Naive thymus-derived CD8-positive, alpha-beta T cell (primary cell): ENCODE data around the gene NEDD4L. TPM values are rescaled to one million over a fixed set of nuclear protein-coding genes. Genes with fewer than 3 reads are reported as not detected.
A peak's percentile ranks its signal among the peaks of the same experiment; 100 is the strongest.

Experiments used
- ATAC-seq, 2 donors: fragments of 150-1000 bp; cut with Tn5 transposase in 1 of 2; sonication (Bioruptor Pico), chemical (Tn5 transposase) in 1 of 2; 1 replicate in 1 of 2; 2 replicates in 1 of 2; pipeline ENCODE4 v1.10.0; 2021; ENCODE audit warnings: mild to moderate bottlenecking in 2 of 2, moderate library complexity in 2 of 2
- POLR2A ChIA-PET: fragments of 350-600 bp; sonication (Branson Sonifier 250); formaldehyde crosslinking; loops from one replicate; lab custom pipeline; 2021; ENCODE audit warnings: antibody characterized with exemption; lab: Charles Lee
- DNase-seq, 10 donors: peaks; one replicate each; pipeline versions ENCODE4 v3.0.0 to v3.0.0-alpha.2; 2020 to 2022
- H3K27ac Mint-ChIP-seq, 10 donors: one replicate each; pipeline ENCODE4 v1.8.0; 2020 to 2022; ENCODE audit warnings: mild to moderate bottlenecking in 10 of 10, mixed read lengths in 10 of 10, moderate library complexity in 4 of 10, inconsistent platforms in 1 of 10
- H3K27me3 Mint-ChIP-seq, 5 donors: one replicate each; pipeline ENCODE4 v1.8.0; 2021 to 2022; ENCODE audit warnings: mixed read lengths in 5 of 5
- H3K36me3 Mint-ChIP-seq, 3 donors: one replicate each; pipeline ENCODE4 v1.8.0; 2020 to 2022; ENCODE audit warnings: mixed read lengths in 3 of 3, mild to moderate bottlenecking in 2 of 3, inconsistent platforms in 1 of 3
- H3K4me1 Mint-ChIP-seq, 4 donors: one replicate each; pipeline ENCODE4 v1.8.0; 2021 to 2022; ENCODE audit warnings: mixed read lengths in 4 of 4
- H3K4me3 Mint-ChIP-seq, 10 donors: one replicate each; pipeline ENCODE4 v1.8.0; 2020 to 2022; ENCODE audit warnings: mild to moderate bottlenecking in 10 of 10, mixed read lengths in 10 of 10, moderate library complexity in 6 of 10, inconsistent platforms in 1 of 10
- H3K9me3 Mint-ChIP-seq, 9 donors: one replicate each; pipeline ENCODE4 v1.8.0; 2020 to 2022; ENCODE audit warnings: mixed read lengths in 9 of 9, mild to moderate bottlenecking in 3 of 9, inconsistent platforms in 1 of 9, moderate library complexity in 1 of 9
- polyA plus RNA-seq, 3 donors: library from polyadenylated mRNA; unstranded; fragments of 300-500 nt; fragmentation: Illumina TruSeq; gene quantifications; one replicate each; pipeline ENCODE4 v1.2.3, GENCODE V29; 2021
- total RNA-seq, 8 experiments: library from RNA in 2 of 8; stranded (reverse) in 2 of 8; gene quantifications; one replicate each; pipeline ENCODE4 v1.2.3 and lab custom pipeline; 2021 to 2026

The NEDD4L gene
- total and polyA plus RNA-seq, 5 experiments from 2014 or later = 1.5 to 6.5 (median 3.5) TPM

GRCh38 chr18:58015065-58015780 lies 28.8 kb upstream of the NEDD4L start:
- peaks cover 0 to 4% (median 0%) of the 10 kb centered on the region in 4 donors for H3K4me1 Mint-ChIP-seq
- peaks cover 1 to 16% (median 10%) of the 10 kb centered on the region in 5 donors for H3K27me3 Mint-ChIP-seq
- ATAC-seq (no peak), DNase-seq (peak in 1 of 10 donors; percentile 4)
- H3K27ac Mint-ChIP-seq = no peak overlapping the region
- peaks cover 0 to 17% (median 5%) of the 10 kb centered on the region in 3 donors for H3K36me3 Mint-ChIP-seq
- H3K4me3 Mint-ChIP-seq = no peak overlapping the region
- POLR2A ChIA-PET = interaction anchor here (0.7 kb wide), 1 partner anchor 28 kb away, joined by 3 read pairs; no protein-coding TSS in a partner anchor
- peaks cover 0 to 16% (median 6%) of the 10 kb centered on the region in 9 donors for H3K9me3 Mint-ChIP-seq

DNA sequence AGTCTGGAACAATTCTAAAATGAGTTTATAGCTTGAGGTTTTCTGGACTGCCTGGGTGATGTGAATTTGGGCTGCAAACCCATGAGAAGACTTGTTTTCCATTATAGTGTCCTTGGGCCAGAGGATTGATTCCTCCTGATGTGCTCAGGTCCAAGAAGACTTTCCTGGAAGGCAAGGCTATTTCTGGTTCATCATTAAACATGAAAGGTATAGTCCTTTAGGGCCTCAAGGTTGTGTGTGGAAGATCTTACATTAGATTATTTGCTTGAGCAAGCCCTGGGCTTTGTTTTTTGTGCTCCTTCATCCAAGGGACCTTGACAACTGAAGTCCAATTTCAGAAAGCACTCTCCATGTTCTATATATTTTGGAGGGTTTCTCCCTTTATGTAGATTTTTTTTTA lies 26.8 kb upstream of the NEDD4L start:
- Mint-ChIP-seq H3K9me3 (peaks cover 0 to 16% (median 6%) of the 10 kb centered on the region in 9 donors), H3K36me3 (peaks cover 0 to 17% (median 5%) of the 10 kb centered on the region in 3 donors), H3K27ac (no peak overlapping the region), H3K4me3 (no peak overlapping the region), H3K4me1 (peaks cover 0 to 4% (median 0%) of the 10 kb centered on the region in 4 donors), H3K27me3 (peaks cover 1 to 23% (median 5%) of the 10 kb centered on the region in 5 donors)
- DNase-seq = no peak
- ATAC-seq = no peak
- POLR2A ChIA-PET = no interaction called here

- H3K9me3 Mint-ChIP-seq = peaks cover 0 to 15% (median 6%) of the 10 kb centered on the region in 9 donors
These were observed 23.4 kb upstream of the NEDD4L start for GRCh38 chr18:58020567-58021107.

GRCh38 chr18:58021504-58021903 lies 22.5 kb upstream of the NEDD4L start:
- POLR2A ChIA-PET = no interaction called here
- no peak for ATAC-seq
- H3K9me3 Mint-ChIP-seq = peaks cover 0 to 7% (median 0%) of the 10 kb centered on the region in 9 donors

More at GRCh38 chr18:58020567-58021107, 23.4 kb upstream of the NEDD4L start:
- H3K27ac Mint-ChIP-seq = no peak overlapping the region
- peaks cover 0 to 13% (median 5%) of the 10 kb centered on the region in 3 donors for H3K36me3 Mint-ChIP-seq
- no peak for DNase-seq
- no peak overlapping the region for H3K4me3 Mint-ChIP-seq
- peaks cover 1 to 16% (median 5%) of the 10 kb centered on the region in 5 donors for H3K27me3 Mint-ChIP-seq
- ATAC-seq = no peak
- POLR2A ChIA-PET = no interaction called here
- no peaks in the 10 kb centered on the region for H3K4me1 Mint-ChIP-seq

GRCh38 chr18:58023108-58023507 lies 20.9 kb upstream of the NEDD4L start:
- ATAC-seq (no peak), DNase-seq (no peak)
- H3K36me3 Mint-ChIP-seq = no peaks in the 10 kb centered on the region
- H3K4me3 Mint-ChIP-seq = no peak overlapping the region
- POLR2A ChIA-PET = no interaction called here
- no peaks in the 10 kb centered on the region for H3K9me3 Mint-ChIP-seq
- peaks cover 0 to 9% (median 7%) of the 10 kb centered on the region in 5 donors for H3K27me3 Mint-ChIP-seq
- no peak overlapping the region for H3K27ac Mint-ChIP-seq
- no peaks in the 10 kb centered on the region for H3K4me1 Mint-ChIP-seq

More at GRCh38 chr18:58021504-58021903, 22.5 kb upstream of the NEDD4L start:
- H3K4me3 Mint-ChIP-seq = no peak overlapping the region
- H3K27me3 Mint-ChIP-seq = peaks cover 0 to 11% (median 9%) of the 10 kb centered on the region in 5 donors
- no peak overlapping the region for H3K27ac Mint-ChIP-seq
- no peaks in the 10 kb centered on the region for H3K4me1 Mint-ChIP-seq
- peaks cover 0 to 5% (median 0%) of the 10 kb centered on the region in 3 donors for H3K36me3 Mint-ChIP-seq
- DNase-seq = no peak

- no peak overlapping the region for H3K27ac Mint-ChIP-seq
- H3K4me1 Mint-ChIP-seq = no peaks in the 10 kb centered on the region
- H3K9me3 Mint-ChIP-seq = no peaks in the 10 kb centered on the region
- POLR2A ChIA-PET = no interaction called here
- H3K36me3 Mint-ChIP-seq = no peaks in the 10 kb centered on the region
- H3K4me3 Mint-ChIP-seq = no peak overlapping the region
- H3K27me3 Mint-ChIP-seq = peaks cover 0 to 9% (median 6%) of the 10 kb centered on the region in 5 donors
- ATAC-seq (no peak), DNase-seq (no peak)
These were observed 19.9 kb upstream of the NEDD4L start for GRCh38 chr18:58024139-58024538.

DNA sequence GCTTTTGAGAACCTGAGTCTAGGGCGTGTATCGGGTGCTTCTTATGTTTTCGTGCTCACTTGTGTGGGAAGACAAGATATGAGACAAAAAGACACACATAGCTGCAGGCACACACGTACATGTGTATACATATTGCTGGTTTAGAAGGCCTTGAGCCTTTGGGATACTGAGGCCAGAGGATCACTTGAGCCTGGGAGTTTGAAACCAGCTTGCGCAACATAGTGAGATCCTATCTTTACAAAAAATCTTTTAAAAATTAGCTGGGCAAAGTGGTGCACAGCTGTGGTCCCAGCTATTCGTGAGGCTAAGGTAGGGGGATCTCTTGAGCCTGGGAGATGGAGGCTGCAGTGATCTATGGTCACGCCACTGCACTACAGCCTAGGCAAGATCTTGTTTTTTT lies 18.8 kb upstream of the NEDD4L start:
- DNase-seq = no peak
- Mint-ChIP-seq H3K27me3 (peaks cover 0 to 9% (median 6%) of the 10 kb centered on the region in 5 donors), H3K9me3 (no peaks in the 10 kb centered on the region), H3K27ac (peak overlapping the region in 1 of 10 donors; percentile 20), H3K4me1 (no peaks in the 10 kb centered on the region), H3K36me3 (no peaks in the 10 kb centered on the region), H3K4me3 (no peak overlapping the region)
- ATAC-seq = no peak
- POLR2A ChIA-PET = no interaction called here

DNA sequence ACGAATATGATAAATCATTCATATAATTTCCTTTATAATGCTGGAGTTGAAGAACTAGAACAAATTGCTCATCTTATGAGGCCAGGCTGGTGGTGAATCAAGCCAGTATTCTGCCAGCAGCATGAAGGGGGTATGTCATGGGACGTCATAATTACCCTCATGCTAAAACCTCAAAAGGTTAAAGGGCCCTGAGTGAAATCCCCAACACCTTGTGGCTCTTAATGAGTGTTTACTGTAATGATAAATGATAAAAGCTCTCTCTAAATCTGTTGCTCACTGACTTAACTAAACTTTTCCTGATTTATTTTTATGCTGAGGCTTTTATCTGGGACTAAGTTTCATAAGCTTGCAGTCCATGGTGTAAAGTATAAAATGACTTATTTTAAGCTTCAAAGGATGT lies 18.3 kb upstream of the NEDD4L start:
- H3K36me3 Mint-ChIP-seq = no peaks in the 10 kb centered on the region
- no peak for ATAC-seq
- no peaks in the 10 kb centered on the region for H3K4me1 Mint-ChIP-seq

DNA sequence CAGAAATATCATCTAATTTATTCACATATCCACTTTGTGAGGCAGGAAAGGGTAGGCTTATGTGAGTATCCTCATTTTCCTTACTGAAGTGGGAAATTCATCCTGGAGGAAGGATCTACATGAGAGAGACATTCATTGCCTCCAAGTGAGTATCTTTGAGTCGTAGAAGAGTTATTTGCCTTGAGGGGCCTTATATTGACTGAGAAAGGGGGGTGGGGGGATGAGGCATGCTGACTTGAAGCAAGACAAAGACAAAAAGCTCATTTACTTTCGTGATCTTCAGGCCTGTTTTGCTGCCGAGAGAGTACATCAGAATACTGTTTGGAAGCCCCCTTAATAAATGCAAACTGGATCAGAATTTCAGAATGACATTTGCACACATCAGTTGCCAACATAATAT lies 17.6 kb upstream of the NEDD4L start:
- no peak overlapping the region for H3K27ac Mint-ChIP-seq
- H3K9me3 Mint-ChIP-seq = no peaks in the 10 kb centered on the region
- ATAC-seq (no peak), DNase-seq (no peak)
- no peaks in the 10 kb centered on the region for H3K4me1 Mint-ChIP-seq
- peaks cover 0 to 9% (median 6%) of the 10 kb centered on the region in 5 donors for H3K27me3 Mint-ChIP-seq
- H3K36me3 Mint-ChIP-seq = no peaks in the 10 kb centered on the region
- no peak overlapping the region for H3K4me3 Mint-ChIP-seq
- POLR2A ChIA-PET = no interaction called here

More for the DNA sequence above, 18.3 kb upstream of the NEDD4L start:
- no peak for DNase-seq
- POLR2A ChIA-PET = no interaction called here
- no peak overlapping the region for H3K27ac Mint-ChIP-seq
- no peak overlapping the region for H3K4me3 Mint-ChIP-seq
- H3K27me3 Mint-ChIP-seq = peaks cover 0 to 9% (median 6%) of the 10 kb centered on the region in 5 donors
- no peaks in the 10 kb centered on the region for H3K9me3 Mint-ChIP-seq

DNA sequence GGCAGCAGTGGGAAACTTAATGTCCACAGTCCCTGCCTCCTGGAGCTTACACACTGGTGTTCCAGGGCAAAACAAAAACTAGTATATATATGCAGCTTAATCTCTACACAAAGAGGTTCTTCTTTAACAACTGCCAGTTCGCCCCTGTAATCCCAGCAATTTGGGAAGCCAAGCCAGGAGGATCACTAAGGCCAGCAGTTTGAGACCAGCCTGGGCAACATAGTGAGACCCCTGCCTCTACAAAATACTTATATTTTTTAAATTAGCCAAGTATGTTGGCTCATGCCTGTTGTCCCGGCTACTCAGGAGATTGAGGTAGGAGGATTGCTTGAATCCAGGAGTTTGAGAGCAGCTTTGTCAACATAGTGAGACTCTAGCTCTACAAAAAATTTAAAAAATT lies 17.2 kb upstream of the NEDD4L start:
- no peaks in the 10 kb centered on the region for H3K9me3 Mint-ChIP-seq
- no peak overlapping the region for H3K27ac Mint-ChIP-seq
- DNase-seq (no peak), ATAC-seq (no peak)
- no peak overlapping the region for H3K4me3 Mint-ChIP-seq
- no peaks in the 10 kb centered on the region for H3K4me1 Mint-ChIP-seq
- H3K36me3 Mint-ChIP-seq = no peaks in the 10 kb centered on the region
- H3K27me3 Mint-ChIP-seq = peaks cover 0 to 9% (median 3%) of the 10 kb centered on the region in 5 donors
- POLR2A ChIA-PET = no interaction called here

GRCh38 chr18:58027341-58027740 lies 16.7 kb upstream of the NEDD4L start:
- no peaks in the 10 kb centered on the region for H3K4me1 Mint-ChIP-seq
- no peak overlapping the region for H3K27ac Mint-ChIP-seq
- no peak overlapping the region for H3K4me3 Mint-ChIP-seq
- DNase-seq = no peak
- POLR2A ChIA-PET = no interaction called here
- peaks cover 0 to 9% (median 0%) of the 10 kb centered on the region in 5 donors for H3K27me3 Mint-ChIP-seq
- H3K9me3 Mint-ChIP-seq = no peaks in the 10 kb centered on the region
- no peaks in the 10 kb centered on the region for H3K36me3 Mint-ChIP-seq
- ATAC-seq = no peak

DNA sequence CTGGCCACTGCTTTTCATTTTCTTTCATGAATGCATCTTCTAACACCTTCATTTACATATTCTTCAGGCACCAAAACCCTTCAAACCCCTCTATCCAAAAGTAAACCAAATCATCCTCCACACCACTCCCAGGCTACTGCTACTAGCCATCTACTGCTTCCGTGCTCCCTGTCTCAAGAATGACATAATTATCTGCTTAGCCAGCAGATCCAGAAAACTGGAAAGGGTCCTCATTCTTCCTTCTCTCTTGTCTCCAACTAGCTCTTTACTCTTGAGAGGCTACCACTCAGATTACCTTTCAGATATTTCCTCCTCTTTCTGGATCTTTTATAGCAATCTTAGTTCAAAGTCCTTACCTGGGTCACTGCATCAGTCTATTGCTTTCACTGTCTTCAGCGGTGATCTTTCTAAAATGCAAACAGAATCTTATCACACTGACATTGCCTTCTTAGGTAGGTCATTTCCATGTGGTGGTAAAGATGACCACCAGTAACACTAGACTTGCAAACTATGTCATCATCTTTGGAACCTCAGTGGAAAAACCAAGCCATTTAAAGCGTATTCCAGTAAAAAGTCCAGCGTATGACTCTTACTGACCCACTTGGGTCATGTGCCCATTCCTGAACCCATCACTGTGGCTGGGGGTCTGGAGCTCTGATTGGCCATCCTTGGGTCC lies 15.8 kb upstream of the NEDD4L start:
- peaks cover 0 to 14% (median under 1%) of the 10 kb centered on the region in 5 donors for H3K27me3 Mint-ChIP-seq
- H3K4me3 Mint-ChIP-seq = no peak overlapping the region
- ATAC-seq (no peak), DNase-seq (no peak)
- no peaks in the 10 kb centered on the region for H3K9me3 Mint-ChIP-seq
- H3K4me1 Mint-ChIP-seq = no peaks in the 10 kb centered on the region
- no peaks in the 10 kb centered on the region for H3K36me3 Mint-ChIP-seq
- POLR2A ChIA-PET = no interaction called here
- no peak overlapping the region for H3K27ac Mint-ChIP-seq

DNA sequence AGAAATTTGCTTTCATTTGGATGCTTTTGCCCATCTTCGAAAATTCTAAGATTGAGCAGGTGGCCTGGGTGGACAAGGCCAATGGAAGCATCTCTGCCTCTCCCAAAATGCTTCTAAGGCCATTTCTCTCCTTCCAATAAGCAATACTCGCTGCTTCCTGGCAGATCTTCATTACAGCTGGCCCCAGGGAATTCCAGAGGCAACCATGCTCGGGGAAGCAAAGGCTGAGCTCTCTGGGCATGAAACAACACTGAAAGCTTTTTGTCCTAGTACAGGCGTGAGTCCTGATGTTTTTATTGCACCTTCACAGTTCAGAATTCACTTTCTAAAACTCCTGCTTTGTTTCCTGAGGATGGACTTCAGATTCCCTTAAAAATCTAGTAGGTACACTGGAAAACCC lies 11.8 kb upstream of the NEDD4L start:
- no peak for ATAC-seq
- no peaks in the 10 kb centered on the region for H3K36me3 Mint-ChIP-seq

More for the DNA sequence above, 11.8 kb upstream of the NEDD4L start:
- Mint-ChIP-seq H3K4me3 (no peak overlapping the region), H3K9me3 (no peaks in the 10 kb centered on the region), H3K4me1 (no peaks in the 10 kb centered on the region), H3K27ac (no peak overlapping the region), H3K27me3 (peaks cover 6 to 31% (median 8%) of the 10 kb centered on the region in 5 donors)
- POLR2A ChIA-PET = no interaction called here
- DNase-seq = no peak
